Stimulated activated CD8-positive, alpha-beta memory T cell treated with anti-CD3 and anti-CD28 coated beads, Interleukin-12 subunit alpha, Interleukin-12 subunit beta, amount 100 ng/mL, for 4 hours (primary cell): ENCODE results near the gene GOSR2.
"Not testable (repeated sequence)": the region's sequence is repeated elsewhere in the genome, so short reads cannot be mapped to it uniquely, and the experiment has no call there.

Experiments used
- DNase-seq: peaks from one replicate; pipeline ENCODE4 v3.0.0-alpha.2; 2020; ENCODE audit warnings: low read depth

The GOSR2 gene

DNA sequence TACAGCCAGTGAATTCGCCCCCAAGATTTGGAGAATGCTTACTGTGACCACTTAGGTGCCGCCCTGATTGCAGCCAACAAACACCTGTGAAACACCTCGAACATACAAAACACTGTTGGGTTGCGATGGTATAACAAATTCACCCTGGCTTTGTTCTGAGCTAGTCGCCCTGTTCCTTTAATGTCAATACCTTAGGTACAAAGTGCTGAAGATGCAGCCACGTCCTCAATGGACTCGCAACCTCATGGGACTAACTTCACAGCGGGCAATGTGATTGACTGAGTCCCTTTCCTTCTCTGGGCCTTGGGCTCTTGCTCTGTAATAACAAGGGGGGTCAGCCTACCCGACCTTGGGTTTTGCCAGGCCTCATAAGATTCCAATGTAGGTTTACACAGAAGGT, 28.9 kb upstream of the GOSR2 start:
- DNase-seq: no peak

DNA sequence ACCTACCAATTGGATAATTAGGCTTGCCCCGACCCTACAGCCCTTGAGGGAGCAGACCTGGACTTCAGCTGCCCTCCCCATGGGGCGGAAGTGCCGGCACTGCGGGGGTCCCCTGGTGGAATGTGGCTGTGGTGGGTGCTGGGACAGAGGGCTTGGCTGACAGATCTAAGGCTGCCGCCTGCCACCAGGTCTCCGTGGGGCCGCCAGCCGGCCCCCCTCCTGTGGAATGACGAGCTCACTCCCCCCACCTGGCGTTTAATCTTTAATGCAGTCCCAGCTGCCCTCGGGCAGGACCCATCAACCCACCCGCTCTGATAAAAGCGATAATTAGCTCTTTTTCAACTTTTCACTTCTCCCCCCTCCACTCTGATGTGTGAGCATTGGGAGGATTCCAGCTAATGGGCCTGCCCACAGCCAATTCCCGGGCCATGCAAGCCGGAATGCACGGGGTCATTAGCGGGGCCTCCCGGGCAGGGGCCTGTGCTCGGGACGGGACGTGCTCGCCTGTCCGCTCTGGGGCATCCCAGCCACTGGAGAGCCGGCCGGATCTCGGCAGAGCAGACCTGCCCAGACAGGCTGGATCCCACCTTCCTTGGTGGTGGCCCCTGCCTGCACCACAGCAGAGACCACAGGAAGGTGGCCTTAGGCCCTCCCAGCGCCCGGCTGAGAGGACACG, 28.3 kb upstream of the GOSR2 start:
- DNase-seq: no peak

DNA sequence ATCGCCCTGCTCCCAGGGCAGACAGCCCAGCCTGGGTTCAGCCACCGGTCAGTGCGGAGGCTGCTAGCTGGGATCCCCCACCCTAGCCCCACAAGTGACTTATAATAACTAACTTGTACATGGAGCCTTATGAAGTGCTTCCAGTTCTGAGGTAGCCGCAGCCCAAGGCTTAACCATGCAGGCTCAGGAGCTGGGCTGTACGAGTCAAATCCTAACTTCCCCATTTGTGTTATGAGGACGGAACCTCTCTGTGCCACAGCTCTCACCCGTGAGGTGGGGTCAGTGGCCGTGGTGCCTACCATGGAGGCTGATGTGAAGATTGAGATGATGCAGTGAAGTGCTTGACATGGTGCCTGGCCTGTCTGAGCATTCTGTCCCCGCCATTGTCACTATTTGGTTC, 27.8 kb upstream of the GOSR2 start:
- no peak for DNase-seq

DNA sequence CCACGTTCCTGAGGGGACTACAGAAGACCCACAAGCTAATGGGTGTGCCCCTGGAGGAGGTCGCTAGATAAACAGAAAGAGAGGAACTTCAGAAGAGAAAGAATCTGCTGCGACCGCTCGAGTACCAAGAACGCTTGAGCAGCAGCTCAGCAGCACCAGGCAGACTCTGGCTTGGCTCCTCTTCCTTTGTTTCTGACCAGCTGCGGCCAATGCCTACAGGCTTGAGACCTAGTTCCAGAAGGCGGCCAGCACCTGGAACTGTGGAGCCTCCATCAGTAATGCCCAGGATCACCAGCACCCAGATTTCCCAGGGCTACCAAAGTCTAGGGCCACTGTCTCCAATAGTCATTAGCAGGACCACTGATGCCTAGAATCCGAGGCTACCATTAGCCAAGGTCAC, 26.0 kb upstream of the GOSR2 start:
- DNase-seq: no peak

DNA sequence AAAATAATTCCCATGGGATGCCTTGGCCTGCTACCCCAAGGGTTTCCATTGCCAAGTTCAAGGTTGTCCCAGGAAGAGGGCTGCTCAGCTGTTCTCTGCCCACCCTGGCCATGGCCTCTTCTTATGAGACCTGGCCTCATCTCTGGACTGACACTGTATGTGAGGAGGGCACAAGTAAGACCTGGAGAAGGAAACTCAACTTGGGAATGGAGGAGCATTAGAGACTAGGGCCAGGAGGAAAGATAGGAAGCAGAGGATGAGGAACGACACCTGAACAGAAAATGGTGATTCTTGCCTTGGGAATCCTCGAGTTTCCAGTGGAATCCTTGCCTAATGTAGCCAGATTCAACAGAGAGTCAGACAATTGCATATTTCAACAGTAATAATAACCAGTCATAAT, 24.6 kb upstream of the GOSR2 start:
- no peak for DNase-seq

DNA sequence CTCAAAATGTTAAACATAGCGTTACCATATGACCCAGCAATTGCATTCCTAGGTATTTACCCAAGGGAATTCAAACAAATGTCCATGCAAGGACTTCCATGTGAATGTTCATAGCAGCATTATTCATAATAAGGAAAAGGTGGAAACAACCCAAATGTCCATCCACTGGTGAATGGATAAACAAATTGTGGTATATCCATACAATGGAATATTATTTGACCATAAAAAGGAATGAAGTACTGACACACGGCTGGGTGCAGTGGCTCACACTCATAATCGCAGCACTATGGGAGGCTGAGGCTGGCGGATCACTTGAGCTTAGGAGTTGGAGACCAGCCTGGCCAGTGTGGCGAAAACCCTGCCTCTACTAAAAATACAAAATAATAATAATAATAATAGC, 24.1 kb upstream of the GOSR2 start:
- no peak for DNase-seq

DNA sequence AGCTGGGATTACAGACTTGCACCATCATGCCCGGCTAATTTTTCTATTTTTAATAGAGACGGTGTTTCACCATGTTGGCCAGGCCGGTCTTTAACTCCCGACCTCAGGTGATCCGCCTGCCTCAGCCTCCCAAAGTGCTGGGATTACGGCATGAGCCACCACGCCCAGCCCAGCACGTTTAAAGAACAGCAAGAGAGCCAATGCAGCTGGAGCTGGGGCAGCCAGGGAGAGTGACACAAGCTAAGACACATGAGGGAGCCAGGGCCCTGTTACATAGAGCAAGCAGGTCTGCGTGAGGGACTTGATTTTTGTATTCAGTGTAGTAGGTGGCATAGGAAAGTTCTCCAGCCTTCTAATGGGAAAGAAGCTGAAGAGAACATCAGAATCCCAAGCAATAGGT, 21.7 kb upstream of the GOSR2 start:
- DNase-seq: no peak

DNA sequence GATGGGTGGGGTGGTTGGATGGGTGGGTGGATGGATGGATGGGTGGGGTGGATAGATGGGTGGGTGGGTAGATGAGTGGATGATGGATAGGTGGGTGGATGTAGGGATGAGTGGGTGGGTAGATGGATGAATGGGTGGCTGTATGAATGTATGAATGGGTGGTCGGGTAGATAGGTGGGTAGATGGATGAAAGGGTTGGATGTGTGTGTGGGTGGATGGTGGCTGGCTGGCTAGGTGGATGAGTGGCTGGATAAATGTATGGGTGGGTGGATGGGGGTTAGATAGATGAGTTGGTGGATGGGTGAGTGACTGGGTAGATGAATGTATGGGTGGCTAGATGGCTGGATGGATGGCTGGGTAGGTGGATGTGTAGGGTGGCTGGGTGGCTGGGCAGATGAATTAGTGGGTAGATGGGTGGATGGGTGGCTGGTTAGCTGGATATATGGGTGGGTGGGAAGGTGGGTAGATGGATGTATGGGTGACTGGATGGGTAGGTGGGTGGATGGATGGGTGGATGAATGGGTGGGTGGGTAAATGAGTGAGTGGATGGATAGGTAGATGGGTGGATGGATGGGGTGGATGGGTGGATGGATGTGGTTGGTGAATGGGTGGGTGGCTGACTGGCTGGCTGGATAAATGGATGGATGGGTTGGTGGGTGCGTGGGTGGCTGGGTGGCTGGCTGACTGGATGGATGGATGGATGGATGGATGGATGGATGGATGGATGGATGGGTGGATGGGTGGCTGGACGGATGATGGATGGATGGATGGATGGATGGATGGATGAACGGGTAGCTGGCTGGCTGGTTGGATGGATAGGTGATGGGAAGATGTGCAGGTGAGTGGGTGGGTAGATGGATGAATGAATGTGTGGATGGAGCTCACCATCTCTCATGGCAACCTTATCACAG, 18.9 kb upstream of the GOSR2 start:
- no peak for DNase-seq

DNA sequence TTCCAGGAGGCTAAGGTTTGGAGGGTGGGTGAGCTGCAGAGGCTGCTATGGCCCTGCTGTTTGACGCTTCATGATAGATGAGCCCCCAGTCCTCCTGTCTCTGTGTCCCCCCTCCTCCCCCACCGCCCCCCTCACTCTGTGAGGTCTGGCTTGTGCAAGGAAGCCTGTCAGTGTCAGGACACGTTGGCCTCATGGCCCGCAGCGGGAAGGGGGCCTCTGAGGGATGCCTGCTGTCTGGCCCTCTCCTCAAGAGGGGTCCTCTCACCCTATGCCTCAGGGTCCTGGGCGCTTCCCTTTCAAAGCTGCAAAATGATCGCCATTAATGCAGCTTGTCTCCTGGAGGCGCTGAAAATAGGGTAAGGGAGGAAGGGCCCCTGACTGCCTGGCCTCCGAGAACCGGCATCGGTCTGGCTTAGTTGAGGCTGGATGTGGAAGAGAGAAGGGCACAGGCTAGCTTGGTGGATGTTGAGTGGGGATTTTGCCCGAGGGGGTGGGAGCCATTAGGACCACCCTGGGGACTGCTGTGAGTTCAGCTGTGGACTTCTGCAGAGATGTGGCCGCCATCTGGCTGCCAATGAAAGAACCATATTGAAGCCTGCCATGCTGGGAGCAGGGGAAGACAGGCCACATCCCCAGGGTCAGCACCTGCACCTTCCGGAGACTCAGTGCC, 14.8 kb upstream of the GOSR2 start:
- DNase-seq: no peak

DNA sequence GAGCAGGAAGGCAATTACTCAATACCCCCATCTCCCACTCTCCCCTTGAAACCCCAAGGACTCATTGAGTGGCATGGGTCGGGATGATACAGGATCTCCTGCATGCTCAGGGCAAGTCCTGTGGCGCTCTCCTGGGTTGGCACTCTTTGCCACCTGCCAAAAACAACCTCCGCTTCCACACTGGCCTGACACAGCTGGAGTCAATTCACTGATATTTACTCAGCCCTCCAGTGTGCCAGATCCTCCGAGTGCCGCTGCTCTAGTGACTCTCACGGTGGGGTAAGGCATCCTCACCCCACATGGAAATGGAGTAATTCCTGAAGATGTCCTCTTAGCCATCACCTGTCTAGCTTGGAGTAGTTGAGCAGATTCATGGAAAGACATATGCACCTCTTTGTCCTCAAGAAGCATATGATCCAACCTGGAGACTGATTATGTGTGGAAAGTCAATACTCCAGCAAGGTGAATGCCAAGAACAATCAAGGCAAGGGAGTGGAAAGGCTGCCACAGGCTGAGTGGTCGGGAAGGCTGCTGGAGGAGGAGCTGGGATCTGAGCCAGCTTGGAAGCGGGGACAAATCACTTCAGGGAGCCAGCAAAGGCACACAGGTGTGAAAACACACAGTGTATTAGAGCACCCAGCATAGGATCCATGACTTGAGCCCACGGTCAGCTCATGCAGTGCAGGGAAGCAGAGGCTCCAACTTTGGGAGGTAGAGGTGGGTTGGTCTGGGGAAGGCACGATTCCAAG, 12.6 kb upstream of the GOSR2 start:
- DNase-seq: no peak

DNA sequence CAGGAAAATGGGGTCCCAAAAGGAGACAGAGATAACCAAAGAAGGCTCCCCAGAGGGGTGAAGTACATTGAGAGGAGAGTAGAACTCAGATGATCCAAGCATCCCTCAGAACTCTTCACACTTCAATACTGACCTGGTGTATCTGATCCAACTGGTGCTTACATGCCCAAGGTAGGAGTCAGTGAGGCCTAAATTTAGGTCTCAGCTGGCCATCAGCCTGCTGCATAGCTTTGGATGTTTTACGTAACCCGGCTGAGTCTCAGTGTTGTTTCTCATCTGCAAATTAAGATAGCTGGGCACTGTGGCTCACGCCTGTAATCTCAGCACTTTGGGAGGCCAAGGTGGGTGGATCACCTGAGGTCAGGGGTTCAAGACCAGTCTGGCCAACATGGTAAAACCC, 11.6 kb upstream of the GOSR2 start:
- no peak for DNase-seq

DNA sequence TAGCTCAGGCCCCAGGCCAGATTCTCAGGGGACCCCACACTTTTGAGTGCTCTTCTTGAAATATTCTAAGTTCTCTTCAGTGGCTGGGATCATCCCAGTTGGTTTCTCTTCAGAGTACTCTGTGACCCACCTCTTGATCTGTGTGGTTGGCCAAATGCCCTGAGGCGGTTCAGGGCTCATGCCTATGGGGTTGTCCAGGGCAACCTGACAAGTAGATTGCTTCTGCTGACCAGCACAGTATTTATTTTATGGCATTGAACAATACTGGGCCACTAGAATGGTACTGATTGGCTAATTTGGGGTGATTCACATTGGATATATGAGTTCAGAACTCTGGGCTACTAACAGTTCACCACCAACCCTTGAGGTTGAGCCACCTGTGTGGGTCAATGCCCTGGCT, 7.4 kb upstream of the GOSR2 start:
- DNase-seq: no peak

DNA sequence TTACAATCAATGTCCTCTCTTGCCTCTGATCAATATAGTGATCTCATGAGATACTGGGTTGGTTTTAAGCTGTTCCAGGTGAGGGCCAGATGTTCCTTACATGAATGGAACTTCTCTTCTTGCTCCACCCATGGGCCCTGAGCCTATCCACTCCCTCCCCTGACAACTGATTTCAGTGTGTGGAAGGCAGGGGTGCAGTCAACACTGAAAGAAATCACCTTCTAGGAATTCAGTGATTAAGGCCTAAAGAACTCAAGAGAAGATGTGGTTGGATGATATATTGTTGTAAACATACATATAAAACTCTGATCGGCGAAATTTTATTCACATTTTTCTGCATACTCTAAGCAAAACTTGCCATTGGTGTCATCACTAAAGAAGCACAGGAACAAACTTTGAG, 6.7 kb upstream of the GOSR2 start:
- DNase-seq: no peak

DNA sequence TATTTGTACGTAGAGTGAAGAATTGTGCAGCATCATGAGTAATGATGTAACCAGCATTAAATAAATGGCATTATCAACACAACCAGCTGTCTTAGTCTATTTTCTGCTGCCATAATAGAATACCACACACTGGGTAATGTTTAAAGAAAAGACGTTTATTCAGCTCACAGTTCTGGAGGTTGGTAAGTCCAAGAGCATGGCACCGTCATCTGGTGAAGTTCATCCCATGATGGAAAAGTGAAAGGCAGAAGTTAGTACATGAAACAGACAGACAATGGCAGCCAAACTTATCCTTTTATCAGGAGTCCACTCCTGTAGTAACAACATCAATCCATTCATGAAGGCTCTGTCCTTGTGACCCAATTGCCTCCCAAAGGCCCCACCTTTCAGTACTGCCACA, 6.3 kb upstream of the GOSR2 start:
- DNase-seq: no peak

DNA sequence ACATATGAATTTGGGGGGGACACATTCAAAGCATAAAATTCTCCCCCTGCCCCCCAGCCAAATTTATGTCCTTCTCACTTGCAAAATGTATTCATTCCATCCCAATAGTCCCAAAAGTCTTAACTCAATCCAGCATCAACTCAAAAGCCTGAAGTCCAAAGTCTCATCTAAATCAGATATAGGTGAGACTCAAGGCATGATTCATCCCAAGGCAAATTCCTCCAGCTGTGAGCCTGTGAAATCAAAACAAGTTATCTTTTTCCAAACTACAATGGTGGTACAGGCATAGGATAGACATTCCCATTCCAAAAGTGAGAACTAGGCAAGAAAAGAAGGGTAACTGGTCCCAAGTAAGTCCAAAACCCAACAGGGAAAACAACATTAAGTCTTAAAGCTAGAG, 5.9 kb upstream of the GOSR2 start:
- DNase-seq: no peak

DNA sequence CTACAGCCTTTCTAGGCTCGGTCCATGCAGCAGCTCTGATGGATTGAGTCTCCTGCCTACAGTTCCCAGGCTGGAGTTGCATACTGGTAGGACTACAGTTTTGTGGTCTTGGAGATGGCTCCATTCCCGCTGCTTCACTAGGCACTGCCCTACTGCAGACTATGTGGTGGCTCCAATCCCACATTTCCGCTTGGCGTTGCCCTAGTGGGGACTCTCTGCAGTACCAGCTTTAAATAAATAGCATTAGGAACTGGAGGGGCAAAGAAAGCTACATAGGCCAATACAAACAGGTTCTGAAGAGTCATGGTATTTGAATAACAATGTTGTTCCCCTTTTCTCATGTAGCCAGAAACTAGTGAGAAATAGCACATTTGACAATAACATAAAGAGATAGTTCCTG, 5.4 kb upstream of the GOSR2 start:
- no peak for DNase-seq

DNA sequence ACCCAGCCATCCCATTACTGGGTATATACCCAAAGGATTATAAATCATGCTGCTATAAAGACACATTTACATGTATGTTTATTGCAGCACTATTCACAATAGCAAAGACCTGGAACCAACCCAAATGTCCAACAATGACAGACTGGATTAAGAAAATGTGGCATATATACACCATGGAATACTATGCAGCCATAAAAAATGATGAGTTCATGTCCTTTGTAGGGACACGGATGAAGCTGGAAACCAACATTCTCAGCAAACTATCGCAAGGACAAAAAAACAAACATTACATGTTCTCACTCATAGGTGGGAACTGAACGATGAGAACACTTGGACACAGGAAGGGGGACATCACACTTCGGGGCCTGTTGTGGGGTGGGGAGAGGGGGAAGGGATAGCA, 998 bp upstream of the GOSR2 start:
- DNase-seq: not testable (repeated sequence)

DNA sequence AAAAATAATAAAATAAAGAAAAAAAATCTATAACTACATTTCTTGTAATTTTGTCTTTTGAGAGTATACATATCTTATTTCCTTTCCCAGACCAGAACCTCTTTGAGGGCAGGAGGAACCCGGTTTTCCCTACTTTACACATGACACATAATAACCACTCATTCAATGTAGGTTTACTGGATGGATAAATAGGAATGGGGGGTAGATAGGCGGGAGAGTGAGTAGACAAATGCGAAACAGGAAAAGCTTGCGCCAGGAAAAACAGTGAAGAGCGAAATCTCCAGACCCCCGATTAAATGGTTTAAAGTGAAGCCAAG, 515 bp upstream of the GOSR2 start:
- DNase-seq: no peak

DNA sequence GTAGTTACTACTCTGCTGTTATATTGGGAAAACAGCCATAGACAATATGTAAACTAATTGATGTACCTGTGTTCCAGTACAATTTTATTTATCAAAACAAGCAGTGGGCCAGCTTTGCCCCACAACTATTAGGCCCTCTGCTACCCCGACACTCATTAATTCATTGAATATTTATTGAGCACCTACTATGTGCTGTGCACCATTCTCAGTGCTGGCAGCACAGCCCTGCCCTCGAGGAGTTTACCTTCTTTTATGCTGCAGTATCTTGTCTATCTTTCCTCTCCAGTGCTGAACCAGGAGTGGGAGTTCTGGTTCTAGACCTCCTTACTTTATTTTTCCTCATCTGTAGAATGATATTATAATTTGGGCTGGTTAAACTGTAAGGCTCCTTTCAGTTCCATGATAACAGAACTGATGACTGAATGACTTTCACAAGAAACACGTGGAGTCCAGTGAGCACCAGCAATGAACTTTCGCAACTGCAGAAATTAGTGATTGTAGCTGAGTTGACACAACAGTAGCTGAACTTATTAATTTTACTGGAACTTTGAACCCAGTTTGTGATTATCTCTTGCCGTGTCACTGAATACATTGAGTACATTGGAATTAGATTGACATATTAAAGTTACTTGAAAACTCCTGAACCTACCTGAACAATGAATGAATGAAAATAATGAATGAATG, 2.4 kb downstream of the GOSR2 start:
- no peak for DNase-seq

DNA sequence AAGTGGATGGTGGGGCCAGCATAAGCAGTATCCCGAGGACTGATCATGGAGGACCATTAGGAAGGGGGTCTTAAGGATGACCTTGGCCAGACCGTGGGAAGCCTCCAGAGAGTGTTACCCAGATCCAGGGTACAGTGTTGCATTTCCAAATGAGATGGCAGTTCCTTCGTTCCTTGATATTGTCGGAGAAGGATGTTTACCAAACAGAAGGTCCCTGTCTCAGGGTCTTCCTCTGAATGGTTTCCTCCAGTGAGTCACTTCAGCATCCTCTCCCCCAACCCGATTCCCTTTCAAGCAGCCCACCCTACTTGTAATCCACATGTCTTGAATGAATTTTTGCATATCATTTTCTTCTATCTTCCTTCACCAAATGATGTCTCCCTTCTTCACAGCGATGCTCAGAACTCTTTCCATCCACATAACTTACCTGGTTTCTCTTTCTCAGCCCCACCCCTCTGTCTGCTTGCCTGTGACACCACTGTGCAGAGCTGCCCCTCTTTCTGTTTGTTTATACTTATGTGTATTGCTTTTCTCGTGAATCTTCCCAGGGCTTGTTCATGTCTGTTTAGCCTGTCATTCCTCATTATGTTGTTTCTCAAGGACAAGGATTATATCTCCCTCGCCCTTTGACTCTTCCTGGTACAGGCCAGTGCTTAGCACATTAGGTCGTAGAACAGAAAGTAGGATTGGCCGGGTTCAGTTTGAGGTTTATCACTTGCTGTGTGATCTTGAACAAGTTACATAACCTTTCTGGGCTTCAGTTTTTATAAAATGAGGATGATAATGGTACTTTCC, 5.7 kb downstream of the GOSR2 start:
- DNase-seq: no peak

DNA sequence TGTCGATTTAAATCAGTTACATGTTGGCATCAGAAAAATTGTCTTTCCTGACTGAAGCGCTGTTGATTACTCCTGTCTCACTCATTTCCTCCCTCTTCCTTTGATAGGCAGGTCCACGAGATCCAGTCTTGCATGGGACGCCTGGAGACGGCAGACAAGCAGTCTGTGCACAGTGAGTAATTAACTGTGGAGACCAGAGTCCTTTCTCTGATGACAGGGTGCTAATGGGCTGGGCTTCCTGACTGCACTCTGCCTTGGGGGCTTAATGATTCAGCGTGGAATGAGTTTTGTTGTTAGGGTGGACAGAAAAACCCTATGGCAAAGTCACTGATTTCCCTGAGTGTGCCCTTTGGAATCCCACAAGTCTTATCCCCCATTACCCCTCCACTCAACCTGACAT, 6.5 kb downstream of the GOSR2 start:
- no peak for DNase-seq
